Activated T-cell treated with anti-CD3 and anti-CD28 coated beads for 4 hours (primary cell): ENCODE measurements around the gene ZSWIM1.
"Not testable (repeated sequence)": the region's sequence is repeated elsewhere in the genome, so short reads cannot be mapped to it uniquely, and the experiment has no call there.

Experiments
- DNase-seq: peaks from one replicate; pipeline ENCODE4 v3.0.0-alpha.2; 2020

The ZSWIM1 gene

DNA sequence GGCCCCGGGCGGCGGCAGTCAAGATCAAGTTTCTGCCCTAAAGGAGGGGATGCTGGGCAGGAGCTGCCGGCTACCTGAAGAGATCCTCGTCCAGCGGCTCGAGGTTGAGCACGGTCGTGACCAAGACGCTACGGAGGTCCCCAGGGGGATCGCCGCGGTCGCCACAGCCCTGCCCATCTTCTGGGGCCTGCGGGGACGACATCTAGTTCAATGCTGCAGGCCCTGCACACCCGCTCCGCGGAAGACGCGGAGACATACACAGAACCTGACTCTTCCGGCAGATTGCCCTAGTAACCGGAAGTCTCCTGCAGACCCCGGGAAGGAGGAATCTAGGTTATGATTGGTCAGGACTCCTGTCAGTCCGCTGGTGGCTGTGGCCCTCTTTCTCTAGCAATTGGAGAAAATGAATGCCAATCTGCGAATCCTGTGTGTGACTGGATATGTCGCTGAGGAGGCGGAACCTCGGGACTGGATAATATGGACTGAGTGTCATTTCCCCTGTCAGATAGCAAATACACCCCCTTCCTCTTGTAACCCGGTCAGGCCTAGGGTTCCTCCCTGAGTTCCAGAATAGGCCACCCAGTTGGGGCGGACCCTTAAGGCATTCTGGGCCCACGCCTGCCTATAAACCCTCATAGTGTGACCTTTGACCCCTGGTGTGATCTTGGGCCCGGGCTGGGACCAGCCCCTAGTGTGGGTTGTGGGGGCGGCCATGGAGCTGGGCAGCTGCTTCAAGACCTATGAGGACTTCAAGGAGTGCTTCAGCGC is 23.7 kb upstream of the ZSWIM1 start, which contains the start of the genes ACOT8 and ZSWIM3:
ACOT8 (minus strand) TSS at position 279 of the 768 bp plus-strand sequence; CDS start at position 202, 77 bp downstream.
ZSWIM3 (plus strand) TSS at position 501 of the 768 bp plus-strand sequence; CDS start at position 713, 212 bp downstream.
- peak; percentile 90 for DNase-seq

DNA sequence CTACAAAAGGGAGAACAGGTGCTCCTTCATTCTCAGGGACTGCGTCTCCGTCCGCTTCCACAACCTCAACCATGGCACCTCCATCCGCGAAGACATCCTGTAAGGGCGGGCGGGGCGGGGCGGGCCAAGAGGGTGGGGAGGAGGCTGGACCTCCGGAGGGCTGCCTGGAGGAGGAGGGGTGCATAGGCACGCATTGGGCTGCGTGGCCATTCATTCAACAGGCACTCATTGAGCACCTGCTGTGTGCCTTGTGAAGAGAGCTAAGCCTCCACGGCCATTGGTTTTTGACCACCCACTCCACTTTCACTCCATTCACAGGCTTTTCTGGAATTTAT is 23.2 kb upstream of the ZSWIM1 start:
- DNase-seq, result no peak

DNA sequence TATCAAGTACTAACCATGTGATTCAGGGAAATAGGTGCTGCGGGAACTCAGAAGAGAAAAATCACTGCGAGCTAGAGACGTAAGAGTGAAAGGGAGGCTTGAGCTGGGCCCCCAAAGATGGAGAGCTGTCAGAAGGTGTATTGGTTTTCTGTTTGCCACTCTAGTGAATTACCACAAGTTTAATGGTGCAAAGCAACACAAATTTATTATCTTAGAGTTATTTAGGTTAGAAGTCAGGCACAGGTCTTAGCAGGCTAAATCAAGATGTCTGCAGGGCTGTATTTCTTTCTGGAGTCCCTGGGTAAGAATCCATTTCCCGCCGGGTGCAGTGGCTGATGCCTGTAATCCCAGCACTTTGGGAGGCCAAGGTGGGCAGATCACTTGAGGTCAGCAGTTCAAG is 21.1 kb upstream of the ZSWIM1 start:
- no peak for DNase-seq

DNA sequence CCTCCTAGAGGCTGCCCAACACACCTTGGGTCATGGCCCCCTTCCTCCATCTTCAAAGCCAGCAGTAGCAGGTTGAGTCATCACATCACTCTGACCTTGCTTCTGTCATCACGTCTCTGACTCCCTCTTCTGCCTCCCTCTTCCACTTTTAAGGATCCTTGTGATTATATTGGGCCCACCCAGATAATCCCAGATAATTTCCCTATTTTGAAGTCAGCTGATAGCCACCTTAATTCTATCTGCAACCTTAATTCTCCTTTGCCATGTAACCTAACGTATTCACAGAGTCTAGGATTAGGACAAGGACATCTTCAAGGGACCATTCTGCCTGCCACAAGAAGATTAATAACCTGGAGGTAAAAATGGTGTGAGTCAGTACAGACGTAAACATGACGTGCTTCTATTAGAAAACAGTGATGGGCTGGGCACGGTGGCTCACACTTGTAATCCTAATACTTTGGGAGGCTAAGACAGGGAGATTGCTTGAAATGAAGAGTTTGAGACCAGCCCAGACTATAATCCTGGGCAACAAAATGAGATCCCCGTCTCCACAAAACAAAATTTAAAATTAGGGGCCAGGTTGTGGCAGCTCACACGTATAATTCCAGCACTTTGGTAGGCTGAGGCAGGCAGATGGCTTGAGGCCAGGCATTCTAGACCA is 20.3 kb upstream of the ZSWIM1 start:
- DNase-seq, result no peak

DNA sequence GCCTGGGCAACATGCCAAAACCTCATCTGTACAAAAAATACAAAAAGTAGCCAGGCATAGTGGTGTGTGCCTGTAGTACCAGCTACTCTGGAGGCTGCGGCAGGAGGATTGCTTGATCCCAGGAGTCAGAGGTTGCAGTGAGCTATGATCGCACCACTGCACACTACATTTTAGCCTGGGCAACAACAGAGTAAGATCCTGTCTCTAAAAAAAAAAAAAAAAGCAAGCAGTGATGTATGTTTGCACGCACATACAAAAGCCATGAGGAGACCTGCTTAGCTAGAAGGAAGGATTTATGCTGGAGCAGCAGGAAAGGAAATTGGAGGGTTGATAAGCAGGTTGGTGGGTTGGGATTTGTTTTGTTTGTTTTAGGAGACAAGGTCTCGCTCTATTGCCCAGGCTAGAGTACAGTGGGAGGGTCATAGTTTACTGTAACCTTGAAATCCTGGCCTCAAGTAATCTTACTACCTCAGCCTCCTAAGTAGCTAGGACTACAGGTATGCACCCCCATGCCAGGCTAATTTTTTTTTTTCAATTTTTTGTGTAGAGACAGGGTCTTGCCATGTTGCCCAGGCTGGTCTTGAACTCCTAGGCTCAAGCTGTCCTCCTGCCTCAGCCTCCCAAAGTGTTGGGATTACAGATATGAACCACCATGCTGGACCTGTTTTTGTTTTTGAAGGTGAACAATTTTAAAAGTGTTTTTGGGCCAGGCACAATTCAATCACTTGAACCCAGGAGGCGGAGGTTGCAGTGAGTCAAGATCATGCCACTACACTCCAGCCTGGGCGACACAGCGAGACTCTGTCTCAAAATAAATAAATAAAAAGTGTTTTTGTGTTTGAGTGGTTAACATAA is 19.6 kb upstream of the ZSWIM1 start:
- no peak for DNase-seq

- DNase-seq, result no peak
These were observed 17.2 kb upstream of the ZSWIM1 start for GRCh38 chr20:45863543-45864470.

- DNase-seq, result no peak
These were observed 14.6 kb upstream of the ZSWIM1 start for GRCh38 chr20:45866454-45866853.

DNA sequence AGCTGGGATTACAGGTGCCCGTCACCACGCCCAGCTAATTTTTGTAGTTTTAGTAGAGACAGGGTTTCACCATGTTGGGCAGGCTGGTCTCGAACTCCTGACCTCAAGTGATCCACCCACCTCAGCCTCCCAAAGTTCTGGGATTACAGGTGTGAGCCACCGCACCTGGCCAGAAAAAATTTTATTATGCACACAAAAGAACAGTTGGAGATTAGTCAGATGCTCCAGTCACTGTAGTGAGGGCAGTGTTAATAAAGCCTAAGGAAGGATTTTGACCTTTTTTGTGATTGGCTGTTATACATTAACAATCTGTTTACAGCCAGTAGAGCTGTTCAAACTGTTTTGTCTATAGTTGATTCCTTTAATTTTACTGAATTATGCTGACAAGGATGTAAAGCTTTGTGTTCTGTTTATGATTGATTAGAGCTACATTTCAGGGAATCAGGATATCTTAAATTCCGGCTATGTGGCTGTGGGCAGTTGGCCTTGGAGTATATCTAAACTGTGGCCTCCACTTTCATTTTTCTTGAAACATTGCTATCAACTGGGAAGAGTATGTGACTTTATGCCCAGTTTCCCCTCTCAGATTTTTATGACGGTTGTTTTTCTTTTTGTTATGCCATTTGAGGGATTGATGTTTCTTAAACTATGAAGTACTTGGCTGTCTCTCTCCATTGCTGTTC is 13.8 kb upstream of the ZSWIM1 start:
- no peak for DNase-seq

DNA sequence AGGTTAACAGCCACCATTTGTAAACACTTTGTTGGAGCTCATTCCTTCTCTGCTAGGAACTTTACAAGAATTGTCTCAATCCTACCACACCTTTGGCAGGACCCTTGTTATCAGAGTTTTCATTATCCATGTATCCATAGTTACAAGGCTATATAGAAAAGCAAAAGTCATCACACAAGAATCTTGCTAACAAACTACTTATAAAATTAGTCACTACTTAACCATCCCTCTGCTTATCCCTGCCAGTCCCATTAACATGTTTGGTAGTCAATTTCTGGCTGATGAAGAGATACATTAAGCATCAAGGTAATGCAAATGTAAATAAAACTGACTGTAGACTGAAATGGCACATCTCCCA is 13.2 kb upstream of the ZSWIM1 start:
- DNase-seq, result no peak

DNA sequence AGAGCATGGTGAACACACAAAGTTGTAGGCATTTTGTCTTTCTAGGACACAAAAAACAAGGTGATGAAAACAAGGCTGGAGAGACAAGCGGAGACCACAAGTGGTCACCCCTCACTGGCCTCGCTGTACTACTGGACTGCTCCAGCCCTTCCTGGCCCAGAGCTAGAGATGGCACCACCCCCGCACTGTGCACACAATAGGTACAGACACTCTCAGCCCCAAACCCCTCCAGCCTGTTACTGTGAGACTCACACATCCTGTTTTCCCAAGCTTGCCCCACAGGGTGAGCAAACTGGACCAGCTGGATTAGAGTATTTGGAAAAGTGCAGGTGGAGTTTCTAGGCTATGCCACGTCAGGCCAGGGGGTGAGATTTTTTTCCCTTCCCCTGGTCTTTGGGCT is 8.4 kb upstream of the ZSWIM1 start:
- DNase-seq, result no peak

- no peak for DNase-seq
These were observed 7.5 kb upstream of the ZSWIM1 start for GRCh38 chr20:45873409-45874103.

GRCh38 chr20:45874104-45874481 is 6.9 kb upstream of the ZSWIM1 start:
- DNase-seq, result not testable (repeated sequence)

- no peak for DNase-seq
These were observed 6.5 kb upstream of the ZSWIM1 start for GRCh38 chr20:45874576-45874975.

DNA sequence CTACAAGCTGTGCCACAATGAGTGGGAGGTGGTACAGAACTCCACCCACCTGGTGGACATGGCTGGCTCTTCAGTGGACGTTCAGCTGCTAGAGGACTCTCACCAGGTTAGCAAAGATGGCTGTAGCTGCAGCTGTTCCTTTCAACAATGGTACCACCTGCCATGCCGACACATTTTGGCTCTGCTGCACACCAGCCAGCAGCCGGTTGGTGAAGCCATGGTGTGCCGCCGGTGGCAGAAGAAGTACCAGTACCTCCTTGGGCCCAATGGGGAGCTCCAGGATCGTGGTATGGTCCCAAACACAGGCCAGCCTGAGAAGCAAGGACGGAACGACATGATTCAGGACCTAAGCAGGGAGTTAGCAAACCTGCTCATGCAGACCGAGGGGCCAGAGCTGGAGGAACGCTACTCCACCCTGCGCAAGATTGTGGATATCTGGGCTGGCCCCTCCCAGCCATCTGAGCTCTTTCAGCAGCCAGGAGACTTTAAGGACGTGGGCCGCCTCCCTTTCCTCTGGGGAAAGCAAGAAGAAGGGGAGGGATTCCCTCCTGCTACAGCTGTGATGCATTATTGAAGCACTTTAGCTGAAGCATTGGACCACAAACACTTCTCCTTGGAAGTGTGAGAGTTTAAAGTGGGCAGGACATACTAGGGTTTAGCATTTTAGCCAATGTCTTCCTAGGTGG is 2.8 kb upstream of the ZSWIM1 start:
- DNase-seq, result no peak

GRCh38 chr20:45882469-45883099 is 1.6 kb downstream of the ZSWIM1 start:
- DNase-seq, result no peak

DNA sequence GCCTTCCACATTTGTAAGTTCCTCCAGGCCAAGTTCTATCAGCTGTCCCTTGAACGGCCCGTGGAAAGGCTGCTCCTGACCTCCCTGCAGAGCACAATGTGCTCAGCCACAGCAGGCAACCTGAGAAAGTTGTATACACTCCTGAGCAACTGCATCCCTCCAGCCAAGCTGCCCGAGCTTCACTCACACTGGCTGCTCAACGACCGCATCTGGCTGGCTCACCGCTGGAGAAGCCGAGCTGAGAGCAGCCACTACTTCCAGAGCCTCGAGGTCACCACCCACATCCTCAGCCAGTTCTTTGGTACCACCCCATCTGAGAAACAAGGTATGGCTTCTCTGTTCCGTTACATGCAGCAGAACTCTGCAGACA is 2.1 kb downstream of the ZSWIM1 start:
- no peak for DNase-seq

- no peak for DNase-seq
These were observed 5.7 kb downstream of the ZSWIM1 start for GRCh38 chr20:45886590-45887345.

GRCh38 chr20:45887346-45887715 is 6.3 kb downstream of the ZSWIM1 start, which contains the start of gene SPATA25:
TSS of gene SPATA25 (minus strand) at chr20:45887622. CDS start at chr20:45887590, 32 bp downstream.
- no peak for DNase-seq

- no peak for DNase-seq
These were observed 7.7 kb downstream of the ZSWIM1 start for GRCh38 chr20:45888681-45889080.
